Measurements from ENCODE around the gene KIAA1586.

KIAA1586 gene

GRCh38 chr6:57017069-57017468 is 29.4 kb upstream of the KIAA1586 start:
- no peak for DNase-seq (ENCODE audit: extremely low read depth, low read depth)
- TF ChIP-seq, protein P1, sequence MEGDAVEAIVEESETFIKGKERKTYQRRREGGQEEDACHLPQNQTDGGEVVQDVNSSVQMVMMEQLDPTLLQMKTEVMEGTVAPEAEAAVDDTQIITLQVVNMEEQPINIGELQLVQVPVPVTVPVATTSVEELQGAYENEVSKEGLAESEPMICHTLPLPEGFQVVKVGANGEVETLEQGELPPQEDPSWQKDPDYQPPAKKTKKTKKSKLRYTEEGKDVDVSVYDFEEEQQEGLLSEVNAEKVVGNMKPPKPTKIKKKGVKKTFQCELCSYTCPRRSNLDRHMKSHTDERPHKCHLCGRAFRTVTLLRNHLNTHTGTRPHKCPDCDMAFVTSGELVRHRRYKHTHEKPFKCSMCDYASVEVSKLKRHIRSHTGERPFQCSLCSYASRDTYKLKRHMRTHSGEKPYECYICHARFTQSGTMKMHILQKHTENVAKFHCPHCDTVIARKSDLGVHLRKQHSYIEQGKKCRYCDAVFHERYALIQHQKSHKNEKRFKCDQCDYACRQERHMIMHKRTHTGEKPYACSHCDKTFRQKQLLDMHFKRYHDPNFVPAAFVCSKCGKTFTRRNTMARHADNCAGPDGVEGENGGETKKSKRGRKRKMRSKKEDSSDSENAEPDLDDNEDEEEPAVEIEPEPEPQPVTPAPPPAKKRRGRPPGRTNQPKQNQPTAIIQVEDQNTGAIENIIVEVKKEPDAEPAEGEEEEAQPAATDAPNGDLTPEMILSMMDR (IDR thresholded peaks at IDR 0.05; ENCODE audit: low read depth, low read length, missing control alignments) = no peak
- no peak overlapping the region for H3K4me3 ChIP-seq (replicated peaks; ENCODE audit: low read depth, low read length)

DNA sequence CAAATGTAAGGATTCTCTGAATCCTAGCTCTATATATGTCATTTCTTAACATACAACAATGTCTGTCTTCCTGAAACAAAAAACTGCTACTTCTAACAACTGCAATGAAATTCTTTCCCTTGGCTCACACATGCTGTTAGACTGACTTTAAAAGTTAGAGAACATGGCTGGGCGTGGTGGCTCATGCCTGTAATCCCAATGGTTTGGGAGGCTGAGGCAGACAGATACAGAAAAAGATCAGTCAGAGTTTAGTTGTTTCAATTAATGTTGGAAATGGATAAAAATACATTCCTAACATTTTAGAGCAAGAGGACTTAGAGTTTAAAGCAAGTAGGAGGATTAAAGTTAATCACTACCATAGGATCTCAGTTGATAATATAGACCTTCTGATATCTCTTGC is 28.7 kb upstream of the KIAA1586 start:
- TF ChIP-seq, protein P1 (IDR thresholded peaks at IDR 0.05; ENCODE audit: low read depth, low read length, missing control alignments) = no peak
- no peak overlapping the region for H3K4me3 ChIP-seq (replicated peaks; ENCODE audit: low read depth, low read length)
- no peak for DNase-seq (ENCODE audit: extremely low read depth, low read depth)

DNA sequence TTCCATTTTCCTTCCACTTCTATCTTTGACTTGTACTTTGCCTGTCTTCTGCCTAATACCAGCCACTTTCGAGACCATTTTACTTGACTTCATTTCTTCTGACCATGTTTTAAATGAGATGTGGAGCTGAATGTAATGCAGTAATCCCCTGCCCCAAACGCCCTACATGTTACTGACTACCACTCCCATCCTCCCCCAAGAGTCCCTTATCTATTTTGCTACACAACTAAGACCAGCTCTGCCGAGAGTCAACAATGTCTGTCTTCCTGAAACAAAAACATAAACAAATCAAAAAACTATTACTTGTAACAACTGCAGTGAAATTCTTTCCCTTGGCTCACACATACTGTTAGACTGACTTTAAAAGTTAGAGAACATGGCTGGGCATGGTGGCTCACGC is 27.1 kb upstream of the KIAA1586 start:
- no peak overlapping the region for H3K4me3 ChIP-seq (replicated peaks; ENCODE audit: low read depth, low read length)
- DNase-seq (ENCODE audit: extremely low read depth, low read depth) = no peak
- TF ChIP-seq, protein P1 (IDR thresholded peaks at IDR 0.05; ENCODE audit: low read depth, low read length, missing control alignments) = no peak

DNA sequence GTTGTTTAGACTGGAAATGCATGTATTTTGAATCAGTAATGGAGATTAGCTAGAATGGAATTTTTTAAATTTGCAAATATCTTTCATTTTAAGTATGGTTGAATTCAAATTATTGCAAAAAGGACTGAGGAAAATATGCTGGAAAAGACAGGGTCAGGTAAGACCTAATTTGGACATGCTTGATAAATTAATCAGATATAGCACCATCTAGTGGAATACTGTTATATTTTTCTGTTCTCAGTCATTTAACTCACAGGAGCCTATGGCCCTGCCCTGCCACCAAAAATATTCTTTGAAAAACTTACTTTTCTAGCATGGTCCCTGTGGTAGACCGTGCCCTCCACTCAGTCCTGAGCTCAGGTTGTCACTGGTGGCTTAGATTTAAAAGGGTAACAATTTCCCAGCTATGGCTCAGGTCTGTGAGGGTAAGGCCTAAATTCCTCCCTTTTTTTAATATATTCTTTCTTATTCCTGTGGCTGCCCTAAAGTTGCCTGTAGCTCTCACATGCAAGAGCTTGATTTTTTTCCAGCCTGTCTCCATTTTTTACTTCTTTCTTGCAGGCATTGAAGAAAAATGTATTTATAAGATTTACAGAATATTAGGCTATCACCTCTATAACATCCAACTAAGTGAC is 25.3 kb upstream of the KIAA1586 start:
- peak; percentile 32 for DNase-seq (ENCODE audit: extremely low read depth, low read depth)
- H3K4me3 ChIP-seq (replicated peaks; ENCODE audit: low read depth, low read length) = no peak overlapping the region
- TF ChIP-seq, protein P1 (IDR thresholded peaks at IDR 0.05; ENCODE audit: low read depth, low read length, missing control alignments) = peak; percentile 38

GRCh38 chr6:57024321-57024720 is 22.2 kb upstream of the KIAA1586 start:
- DNase-seq (ENCODE audit: extremely low read depth, low read depth) = no peak
- TF ChIP-seq, protein P1 (IDR thresholded peaks at IDR 0.05; ENCODE audit: low read depth, low read length, missing control alignments) = no peak
- H3K4me3 ChIP-seq (replicated peaks; ENCODE audit: low read depth, low read length) = no peak overlapping the region

DNA sequence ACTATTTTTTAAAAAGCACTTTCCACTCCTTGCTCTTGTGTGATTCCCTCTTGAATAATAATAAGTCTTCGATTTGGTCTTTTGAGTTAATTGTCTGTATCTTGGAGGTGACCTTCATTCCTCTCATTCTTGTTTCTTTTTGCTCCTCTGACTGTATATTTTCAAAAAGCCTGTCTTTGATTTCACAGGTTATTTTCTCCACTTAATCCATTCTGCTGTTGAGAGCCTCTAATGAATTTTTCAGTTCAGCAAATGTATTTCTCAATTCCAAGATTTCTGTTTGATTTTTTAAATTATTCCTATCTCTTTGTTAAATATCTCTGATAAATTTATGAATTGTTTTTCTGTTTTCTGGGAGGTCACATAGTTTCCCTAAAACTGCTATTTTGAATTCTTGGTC is 21.7 kb upstream of the KIAA1586 start:
- DNase-seq (ENCODE audit: extremely low read depth, low read depth) = no peak
- H3K4me3 ChIP-seq (replicated peaks; ENCODE audit: low read depth, low read length) = no peak overlapping the region
- TF ChIP-seq, protein P1 (IDR thresholded peaks at IDR 0.05; ENCODE audit: low read depth, low read length, missing control alignments) = no peak

GRCh38 chr6:57026001-57026400 is 20.5 kb upstream of the KIAA1586 start:
- H3K4me3 ChIP-seq (replicated peaks; ENCODE audit: low read depth, low read length) = no peak overlapping the region
- TF ChIP-seq, protein P1 (IDR thresholded peaks at IDR 0.05; ENCODE audit: low read depth, low read length, missing control alignments) = no peak
- DNase-seq (ENCODE audit: extremely low read depth, low read depth) = no peak
